ENCODE results near the gene STAM2.

GRCh38 chr2:152127628-152128027 lies 47.9 kb downstream of the STAM2 start:
- TF ChIP-seq CTCF (IDR thresholded peaks at IDR 0.05) = no peak
- no peak for TF ChIP-seq POLR2A (IDR thresholded peaks at IDR 0.05)

All from body of pancreas (tissue), 4 donors.